ENCODE measurements around the gene CFC1. TPM values are rescaled to one million over a fixed set of nuclear protein-coding genes. Genes with fewer than 3 reads are reported as not detected.
"Not testable (repeated sequence)": the region's sequence is repeated elsewhere in the genome, so short reads cannot be mapped to it uniquely, and the experiment has no call there.

CFC1 gene
- polyA plus RNA-seq (2013, experiment 1 of 4), result not detected
- polyA plus RNA-seq (2013, experiment 2 of 4), result not detected
- 0.43 TPM for polyA plus RNA-seq (2013, experiment 3 of 4)
- 1.1 TPM for polyA plus RNA-seq (2013, experiment 4 of 4)

DNA sequence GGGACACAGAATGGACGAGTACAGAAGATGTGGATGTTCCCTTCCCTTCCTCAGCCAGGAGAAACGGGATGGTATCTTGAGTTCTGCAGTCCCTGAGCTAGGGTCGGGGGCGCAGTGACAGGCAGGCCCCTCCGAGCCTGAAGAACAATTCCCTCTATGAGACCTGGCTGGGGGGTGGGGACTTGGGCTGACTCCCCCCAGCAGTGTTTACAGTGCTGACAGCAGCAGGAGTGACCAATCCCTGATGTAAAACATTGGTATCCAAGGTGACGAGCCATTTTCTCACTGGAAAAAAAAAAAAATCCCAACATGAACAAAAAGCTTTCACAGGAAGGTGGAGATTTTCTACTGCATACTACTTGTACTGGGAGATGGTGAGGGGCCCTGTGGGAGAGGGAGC, at the start of gene CFC1:
Gene CFC1, minus strand, starts transcription at position 183 of the 400 bp plus-strand sequence. CDS start 288 bp downstream, outside the sequence.
- not testable (repeated sequence) for H3K9me3 ChIP-seq (ENCODE audit: control insufficient read depth, low read length); H3K36me3 ChIP-seq (ENCODE audit: control insufficient read depth, insufficient read depth, low read length); H3K4me1 ChIP-seq (ENCODE audit: control insufficient read depth, insufficient read depth, low read length); H3K27me3 ChIP-seq (ENCODE audit: control insufficient read depth, insufficient read depth, low read length, poor library complexity, severe bottlenecking); H3K27ac ChIP-seq (ENCODE audit: insufficient read depth, low read depth, low read length, poor library complexity, severe bottlenecking); H3K4me3 ChIP-seq (ENCODE audit: insufficient read depth, low read depth, low read length)
- no CpG with 5 or more reads among the region's 6 CpGs for WGBS, 2 experiments

DNA sequence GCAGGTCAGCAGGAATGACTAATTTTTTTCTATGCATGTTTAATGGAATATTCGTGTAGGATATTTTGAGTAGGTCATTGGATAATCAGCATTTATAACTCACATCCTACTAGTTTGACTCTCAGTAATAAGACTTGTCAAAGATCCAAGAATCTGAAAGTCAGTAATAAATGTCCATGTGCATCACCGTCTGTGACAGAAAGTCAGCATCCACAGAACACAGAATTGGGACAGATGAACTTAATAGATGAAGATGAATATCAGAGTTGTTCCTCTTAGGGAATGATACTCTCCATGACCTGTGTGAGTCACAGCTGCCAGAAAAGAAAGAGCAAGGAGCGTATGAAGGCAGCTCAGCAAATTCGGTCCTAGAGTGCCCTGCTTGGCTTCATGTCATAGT, 42.3 kb upstream of the CFC1 start:
- not testable (repeated sequence) for H3K27me3 ChIP-seq (ENCODE audit: control insufficient read depth, insufficient read depth, low read length, poor library complexity, severe bottlenecking); H3K27ac ChIP-seq (ENCODE audit: insufficient read depth, low read depth, low read length, poor library complexity, severe bottlenecking); H3K36me3 ChIP-seq (ENCODE audit: control insufficient read depth, insufficient read depth, low read length); H3K4me1 ChIP-seq (ENCODE audit: control insufficient read depth, insufficient read depth, low read length); H3K9me3 ChIP-seq (ENCODE audit: control insufficient read depth, low read length); H3K4me3 ChIP-seq (ENCODE audit: insufficient read depth, low read depth, low read length)
- 88 to 93% methylated on average over 2 to 3 of the region's 4 CpGs for WGBS, 2 experiments

DNA sequence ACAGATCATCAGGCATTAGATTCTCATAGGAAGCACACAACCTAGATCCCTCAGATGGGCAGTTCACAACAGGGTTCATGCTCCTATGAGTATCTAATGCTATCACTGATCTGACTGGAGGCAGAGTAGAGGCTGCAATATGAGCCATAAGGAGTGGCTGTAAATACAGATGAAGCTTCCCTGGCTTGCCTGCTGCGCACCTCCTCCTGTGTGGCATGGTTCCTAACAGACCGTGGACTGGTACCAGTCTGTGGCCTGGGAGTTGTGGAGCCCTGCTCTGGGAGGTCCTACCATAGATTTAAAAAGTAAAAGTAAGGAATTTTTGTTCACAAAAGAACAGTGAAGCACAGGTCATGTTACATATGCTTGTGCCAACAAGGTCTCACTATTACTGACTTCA, 39.6 kb upstream of the CFC1 start:
- H3K4me1 ChIP-seq (ENCODE audit: control insufficient read depth, insufficient read depth, low read length); H3K27me3 ChIP-seq (ENCODE audit: control insufficient read depth, insufficient read depth, low read length, poor library complexity, severe bottlenecking); H3K27ac ChIP-seq (ENCODE audit: insufficient read depth, low read depth, low read length, poor library complexity, severe bottlenecking); H3K9me3 ChIP-seq (ENCODE audit: control insufficient read depth, low read length); H3K36me3 ChIP-seq (ENCODE audit: control insufficient read depth, insufficient read depth, low read length); H3K4me3 ChIP-seq (ENCODE audit: insufficient read depth, low read depth, low read length): not testable (repeated sequence)
- WGBS, 2 experiments, result no CpG with 5 or more reads among the region's 2 CpGs

DNA sequence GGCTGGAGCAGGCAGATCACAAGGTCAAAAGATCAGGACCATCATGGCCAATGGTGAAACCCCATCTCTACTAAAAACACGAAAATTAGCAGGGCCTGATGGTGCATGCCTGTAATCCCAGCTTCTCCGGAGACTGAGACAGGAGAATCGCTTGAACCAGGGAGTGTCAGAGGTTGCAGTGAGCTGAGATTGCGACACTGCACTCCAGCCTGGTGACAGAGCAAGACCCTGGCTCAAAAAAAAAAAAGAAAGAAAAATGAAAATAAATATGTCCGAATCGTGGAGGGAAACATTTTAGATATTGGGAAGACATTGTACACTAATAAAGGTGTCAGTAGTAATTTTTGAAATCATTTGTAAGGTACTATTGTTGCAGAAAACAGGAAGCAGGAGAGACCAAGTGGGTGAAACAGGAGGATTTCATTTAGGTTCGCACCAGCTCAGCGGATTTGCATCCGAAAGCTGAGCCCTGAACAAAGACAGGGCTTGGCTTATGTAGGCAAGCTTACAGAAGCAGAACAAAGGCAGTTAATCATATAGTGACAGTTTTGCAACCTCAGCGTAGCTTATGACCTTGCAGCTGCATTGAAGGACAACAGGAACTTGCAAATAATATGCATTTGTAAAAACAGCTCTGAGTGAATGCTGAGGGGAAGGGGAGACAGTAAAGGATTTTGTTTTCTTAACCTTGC, 29.6 kb upstream of the CFC1 start:
- H3K27ac ChIP-seq (ENCODE audit: insufficient read depth, low read depth, low read length, poor library complexity, severe bottlenecking); H3K27me3 ChIP-seq (ENCODE audit: control insufficient read depth, insufficient read depth, low read length, poor library complexity, severe bottlenecking); H3K36me3 ChIP-seq (ENCODE audit: control insufficient read depth, insufficient read depth, low read length); H3K4me1 ChIP-seq (ENCODE audit: control insufficient read depth, insufficient read depth, low read length); H3K9me3 ChIP-seq (ENCODE audit: control insufficient read depth, low read length); H3K4me3 ChIP-seq (ENCODE audit: insufficient read depth, low read depth, low read length): not testable (repeated sequence)
- WGBS, 2 experiments, result 91 to 96% methylated on average over 5 to 6 of the region's 10 CpGs

DNA sequence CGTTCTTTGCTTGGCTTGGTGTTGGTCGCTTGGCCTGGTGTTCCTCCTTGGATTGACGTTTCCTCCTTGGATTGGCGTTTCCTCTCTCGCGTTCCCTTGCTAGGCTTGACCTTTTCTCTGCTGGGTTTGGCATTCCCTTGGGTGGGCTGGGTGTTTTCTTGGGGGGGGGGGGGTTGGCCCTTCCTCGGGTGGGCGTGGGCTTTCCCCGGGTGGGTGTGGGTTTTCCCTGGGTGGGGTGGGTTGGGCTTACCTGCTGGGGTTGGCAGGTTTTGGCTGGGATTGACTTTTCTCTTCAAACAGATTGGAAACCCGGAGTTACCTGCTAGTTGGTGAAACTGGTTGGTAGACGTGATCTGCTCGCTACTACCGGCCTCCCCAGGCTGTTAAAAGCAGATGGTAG, 11.8 kb upstream of the CFC1 start, which contains the start of gene POTEJ:
Gene POTEJ, plus strand, starts transcription at position 301 of the 400 bp plus-strand sequence. Its CDS starts 93 bp downstream, at position 394.
- not testable (repeated sequence) for H3K27me3 ChIP-seq (ENCODE audit: control insufficient read depth, insufficient read depth, low read length, poor library complexity, severe bottlenecking); H3K4me1 ChIP-seq (ENCODE audit: control insufficient read depth, insufficient read depth, low read length); H3K4me3 ChIP-seq (ENCODE audit: insufficient read depth, low read depth, low read length); H3K36me3 ChIP-seq (ENCODE audit: control insufficient read depth, insufficient read depth, low read length); H3K27ac ChIP-seq (ENCODE audit: insufficient read depth, low read depth, low read length, poor library complexity, severe bottlenecking); H3K9me3 ChIP-seq (ENCODE audit: control insufficient read depth, low read length)
- no CpG with 5 or more reads among the region's 13 CpGs for WGBS, 2 experiments

DNA sequence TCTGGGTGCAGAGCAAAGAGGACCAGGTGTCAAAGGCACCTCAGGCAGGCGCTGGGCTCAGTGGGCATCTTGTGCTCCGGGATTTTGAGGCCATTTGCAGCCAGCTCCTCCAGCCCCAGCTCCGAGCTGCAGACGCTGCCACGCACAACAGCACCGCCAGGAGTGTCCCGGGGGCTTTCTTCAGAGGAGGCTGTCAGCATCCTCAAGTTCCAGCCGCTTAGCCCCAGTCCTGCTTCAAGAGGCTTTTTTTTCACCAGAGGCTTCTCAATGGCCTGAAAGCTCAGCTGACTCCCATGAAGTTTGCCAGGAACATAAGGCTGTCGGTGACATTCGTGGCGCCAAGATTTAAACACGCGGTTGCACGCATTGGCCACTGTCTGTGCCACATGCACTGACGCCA, 11.1 kb upstream of the CFC1 start:
- not testable (repeated sequence) for H3K9me3 ChIP-seq (ENCODE audit: control insufficient read depth, low read length); H3K4me3 ChIP-seq (ENCODE audit: insufficient read depth, low read depth, low read length); H3K4me1 ChIP-seq (ENCODE audit: control insufficient read depth, insufficient read depth, low read length); H3K27me3 ChIP-seq (ENCODE audit: control insufficient read depth, insufficient read depth, low read length, poor library complexity, severe bottlenecking); H3K27ac ChIP-seq (ENCODE audit: insufficient read depth, low read depth, low read length, poor library complexity, severe bottlenecking); H3K36me3 ChIP-seq (ENCODE audit: control insufficient read depth, insufficient read depth, low read length)
- 92 to 94% methylated on average over 13 of the region's 15 CpGs for WGBS, 2 experiments

DNA sequence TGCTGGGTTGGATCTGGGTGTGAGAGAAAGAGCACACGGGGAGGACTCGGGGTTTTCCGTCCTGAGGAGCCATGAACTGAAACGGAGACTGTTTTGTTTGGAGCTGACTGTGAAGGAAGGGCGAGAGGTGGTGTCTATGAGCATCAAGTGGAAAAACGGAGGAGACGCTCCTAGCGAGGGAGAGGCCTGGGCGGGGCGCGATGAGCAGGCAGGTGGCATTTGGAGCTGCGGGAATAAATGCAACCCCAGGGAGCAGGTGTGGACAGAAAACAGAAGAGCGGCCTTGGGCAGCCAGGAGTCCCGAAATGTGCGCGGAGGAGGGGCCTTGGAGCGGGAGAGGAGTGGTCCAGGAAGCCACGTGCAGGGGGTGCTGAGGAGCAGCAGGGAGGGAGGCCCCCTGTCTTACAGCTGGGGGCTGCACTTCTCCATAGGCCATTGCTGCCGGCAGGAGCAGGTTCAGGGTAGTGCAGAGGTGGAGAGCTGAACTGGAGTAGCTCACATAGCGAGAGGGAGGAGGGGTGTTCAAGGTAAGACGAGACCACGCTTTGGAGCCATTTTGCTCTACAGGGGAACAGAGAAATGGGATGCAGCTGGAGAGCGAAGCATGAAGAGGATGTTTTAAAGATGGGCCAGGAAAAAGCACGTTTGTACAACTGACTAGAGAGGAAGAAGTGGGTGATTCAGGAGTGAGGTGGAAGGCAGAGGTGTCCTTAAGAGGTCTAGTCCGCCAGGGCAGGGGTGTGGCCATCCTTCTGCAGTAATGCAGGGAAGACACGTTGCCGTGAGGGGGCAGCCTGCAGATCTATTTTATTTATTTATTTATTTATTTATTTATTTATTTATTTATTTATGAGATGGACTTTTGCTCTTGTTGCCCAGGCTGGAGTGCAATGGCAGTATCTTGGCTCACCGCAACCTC, 9.9 kb upstream of the CFC1 start:
- not testable (repeated sequence) for H3K27me3 ChIP-seq (ENCODE audit: control insufficient read depth, insufficient read depth, low read length, poor library complexity, severe bottlenecking); H3K36me3 ChIP-seq (ENCODE audit: control insufficient read depth, insufficient read depth, low read length); H3K9me3 ChIP-seq (ENCODE audit: control insufficient read depth, low read length); H3K4me3 ChIP-seq (ENCODE audit: insufficient read depth, low read depth, low read length); H3K4me1 ChIP-seq (ENCODE audit: control insufficient read depth, insufficient read depth, low read length); H3K27ac ChIP-seq (ENCODE audit: insufficient read depth, low read depth, low read length, poor library complexity, severe bottlenecking)
- WGBS, 2 experiments, result 84 to 88% methylated on average over 2 of the region's 28 CpGs

DNA sequence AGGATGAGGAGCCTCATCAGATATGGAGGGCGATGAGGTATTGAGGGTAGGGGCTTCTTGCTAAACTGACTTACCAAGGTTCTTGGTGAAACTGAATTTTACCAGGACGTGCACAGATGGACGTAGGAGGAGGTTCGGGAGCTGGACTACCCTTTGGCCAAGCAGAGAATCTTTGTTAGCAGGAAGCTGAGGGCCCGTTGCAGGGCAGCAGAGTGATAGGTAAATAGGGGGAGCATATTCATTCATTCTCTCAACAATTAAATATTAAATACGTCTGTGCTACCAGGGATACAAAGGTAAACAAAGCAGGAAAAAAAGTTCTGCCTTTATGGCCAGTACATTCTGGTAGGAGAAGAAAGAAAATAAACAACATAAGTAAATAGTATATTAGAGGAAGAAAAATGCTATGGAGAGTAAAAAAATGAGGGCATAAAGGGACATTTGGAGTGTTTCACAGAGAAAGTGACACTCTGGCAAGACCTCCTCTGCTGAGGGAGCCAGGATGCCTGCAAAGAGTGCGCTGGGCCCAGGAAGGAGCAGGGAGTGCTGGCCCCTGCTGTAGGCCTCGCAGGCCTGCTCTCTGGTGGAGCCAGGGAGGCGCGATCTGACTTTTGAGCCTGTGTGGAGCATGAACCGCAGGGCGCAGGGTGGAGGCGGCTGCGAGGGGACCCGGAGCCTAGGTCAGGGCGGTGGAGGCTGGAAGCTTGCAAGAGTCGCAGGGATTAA, 9.1 kb upstream of the CFC1 start:
- H3K36me3 ChIP-seq (ENCODE audit: control insufficient read depth, insufficient read depth, low read length); H3K27me3 ChIP-seq (ENCODE audit: control insufficient read depth, insufficient read depth, low read length, poor library complexity, severe bottlenecking); H3K4me1 ChIP-seq (ENCODE audit: control insufficient read depth, insufficient read depth, low read length); H3K27ac ChIP-seq (ENCODE audit: insufficient read depth, low read depth, low read length, poor library complexity, severe bottlenecking); H3K4me3 ChIP-seq (ENCODE audit: insufficient read depth, low read depth, low read length); H3K9me3 ChIP-seq (ENCODE audit: control insufficient read depth, low read length): not testable (repeated sequence)
- WGBS, 2 experiments, result 100% methylated on average over 3 of the region's 17 CpGs; no CpG with 5 or more reads in 1 of the 2 experiments

DNA sequence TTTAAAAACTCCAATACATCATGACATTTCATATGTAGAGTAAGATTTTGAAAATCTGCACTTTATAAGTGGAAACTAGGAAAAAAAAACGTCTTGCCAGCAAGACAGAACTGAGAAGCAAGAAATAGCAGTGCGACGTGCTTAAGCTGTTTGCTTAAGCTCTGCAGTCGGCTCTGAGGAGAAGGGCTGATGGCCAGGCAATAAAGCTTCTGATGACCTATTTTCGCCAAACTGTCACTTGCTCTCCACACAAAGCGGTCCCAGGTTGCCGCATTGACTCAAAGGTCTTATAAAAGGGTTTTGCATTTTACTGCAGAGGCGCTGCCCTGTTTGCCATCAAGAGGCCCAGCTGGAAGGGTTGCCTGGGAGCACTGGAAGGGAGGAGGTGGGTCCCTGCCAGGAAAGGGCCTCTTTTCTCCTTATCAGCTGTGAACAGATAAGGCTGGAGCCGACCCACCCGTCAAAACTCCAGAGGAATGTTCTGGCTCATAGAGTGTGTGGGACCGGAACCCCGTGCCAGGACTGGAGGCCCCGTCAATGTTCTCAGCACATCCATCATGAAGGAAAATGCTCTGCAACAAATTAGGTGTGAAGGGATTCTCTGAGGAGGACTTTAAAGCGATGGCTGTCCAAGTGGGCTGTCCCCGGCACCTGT, 2.4 kb upstream of the CFC1 start:
- not testable (repeated sequence) for H3K36me3 ChIP-seq (ENCODE audit: control insufficient read depth, insufficient read depth, low read length); H3K4me1 ChIP-seq (ENCODE audit: control insufficient read depth, insufficient read depth, low read length); H3K4me3 ChIP-seq (ENCODE audit: insufficient read depth, low read depth, low read length); H3K27ac ChIP-seq (ENCODE audit: insufficient read depth, low read depth, low read length, poor library complexity, severe bottlenecking); H3K27me3 ChIP-seq (ENCODE audit: control insufficient read depth, insufficient read depth, low read length, poor library complexity, severe bottlenecking); H3K9me3 ChIP-seq (ENCODE audit: control insufficient read depth, low read length)
- WGBS, 2 experiments, result no CpG with 5 or more reads among the region's 15 CpGs

Data from ectodermal cell (in vitro differentiated cells).